Mesothelial cell of epicardium (in vitro differentiated cells): ENCODE results near the gene SPI1. TPM values are rescaled to one million over a fixed set of nuclear protein-coding genes. Genes with fewer than 3 reads are reported as not detected.

Experiments
- DNase-seq, 2 experiments: peaks; one replicate each; pipeline ENCODE4 v3.0.0; 2021; ENCODE audit warnings: low spot score in 2 of 2; ENCODE audit not compliant: unreplicated experiment in 2 of 2
- H3K27ac Mint-ChIP-seq: 2 replicates; pipeline ENCODE4 v1.8.0; 2021; ENCODE audit warnings: mixed read lengths
- H3K27me3 Mint-ChIP-seq: 2 replicates; pipeline ENCODE4 v1.8.0; 2021; ENCODE audit warnings: low read depth, mixed read lengths
- H3K36me3 Mint-ChIP-seq: 2 replicates; pipeline ENCODE4 v1.8.0; 2021; ENCODE audit warnings: mixed read lengths
- H3K4me1 Mint-ChIP-seq: 2 replicates; pipeline ENCODE4 v1.8.0; 2021; ENCODE audit warnings: mixed read lengths
- H3K4me3 Mint-ChIP-seq: 2 replicates; pipeline ENCODE4 v1.8.0; 2021; ENCODE audit warnings: mild to moderate bottlenecking, moderate library complexity, mixed read lengths
- H3K9me3 Mint-ChIP-seq: 2 replicates; pipeline ENCODE4 v1.8.0; 2021; ENCODE audit warnings: mixed read lengths
- total RNA-seq: library from RNA; stranded (reverse); gene quantifications from 3 replicates; pipeline ENCODE4 v1.2.1, GENCODE V29; 2021
- TF ChIP-seq, protein P1 (sequence below): fragments of 200-600 bp; sonication (generic); IDR thresholded peaks from one replicate; pipeline ENCODE4 v1.5.0; 2021; ENCODE audit warnings: antibody characterized with exemption; ENCODE audit not compliant: unreplicated experiment

SPI1 gene
- total RNA-seq, 1 donor from 2014 or later: not detected

DNA sequence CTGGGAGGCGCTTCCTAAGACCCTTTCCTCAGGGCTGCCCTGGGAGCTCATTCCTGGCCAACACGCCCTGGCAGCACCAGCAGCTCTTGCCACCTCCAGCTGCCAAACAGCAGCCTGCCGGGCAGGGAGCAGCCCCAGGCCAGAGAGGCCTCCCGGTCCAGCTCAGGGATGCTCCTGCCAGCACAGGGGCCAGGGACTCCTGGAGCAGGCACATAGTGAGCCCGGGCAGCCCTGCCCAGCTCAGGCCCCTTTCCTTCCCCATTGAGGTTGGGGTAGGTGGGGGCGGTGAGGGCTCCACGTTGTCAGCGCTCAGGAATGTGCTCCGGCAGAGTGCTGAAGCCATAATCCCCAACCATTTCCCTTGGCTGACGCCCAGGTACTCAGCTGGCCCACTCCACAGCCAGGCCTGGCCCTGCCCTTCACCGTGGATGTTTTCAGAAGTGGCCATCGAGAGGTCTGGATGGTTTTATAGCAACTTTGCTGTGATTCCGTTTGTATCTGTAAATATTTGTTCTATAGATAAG is 37.7 kb upstream of the SPI1 start:
- H3K4me3 Mint-ChIP-seq: no peak overlapping the region
- TF ChIP-seq, protein P1, sequence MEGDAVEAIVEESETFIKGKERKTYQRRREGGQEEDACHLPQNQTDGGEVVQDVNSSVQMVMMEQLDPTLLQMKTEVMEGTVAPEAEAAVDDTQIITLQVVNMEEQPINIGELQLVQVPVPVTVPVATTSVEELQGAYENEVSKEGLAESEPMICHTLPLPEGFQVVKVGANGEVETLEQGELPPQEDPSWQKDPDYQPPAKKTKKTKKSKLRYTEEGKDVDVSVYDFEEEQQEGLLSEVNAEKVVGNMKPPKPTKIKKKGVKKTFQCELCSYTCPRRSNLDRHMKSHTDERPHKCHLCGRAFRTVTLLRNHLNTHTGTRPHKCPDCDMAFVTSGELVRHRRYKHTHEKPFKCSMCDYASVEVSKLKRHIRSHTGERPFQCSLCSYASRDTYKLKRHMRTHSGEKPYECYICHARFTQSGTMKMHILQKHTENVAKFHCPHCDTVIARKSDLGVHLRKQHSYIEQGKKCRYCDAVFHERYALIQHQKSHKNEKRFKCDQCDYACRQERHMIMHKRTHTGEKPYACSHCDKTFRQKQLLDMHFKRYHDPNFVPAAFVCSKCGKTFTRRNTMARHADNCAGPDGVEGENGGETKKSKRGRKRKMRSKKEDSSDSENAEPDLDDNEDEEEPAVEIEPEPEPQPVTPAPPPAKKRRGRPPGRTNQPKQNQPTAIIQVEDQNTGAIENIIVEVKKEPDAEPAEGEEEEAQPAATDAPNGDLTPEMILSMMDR: no peak
- no peaks in the 10 kb centered on the region for H3K9me3 Mint-ChIP-seq
- peak overlapping the region; percentile 89 for H3K27ac Mint-ChIP-seq
- no peaks in the 10 kb centered on the region for H3K27me3 Mint-ChIP-seq
- peaks cover 13% of the 10 kb centered on the region for H3K4me1 Mint-ChIP-seq
- peak; percentile 64 to 83 for DNase-seq
- peaks cover 12% of the 10 kb centered on the region for H3K36me3 Mint-ChIP-seq

DNA sequence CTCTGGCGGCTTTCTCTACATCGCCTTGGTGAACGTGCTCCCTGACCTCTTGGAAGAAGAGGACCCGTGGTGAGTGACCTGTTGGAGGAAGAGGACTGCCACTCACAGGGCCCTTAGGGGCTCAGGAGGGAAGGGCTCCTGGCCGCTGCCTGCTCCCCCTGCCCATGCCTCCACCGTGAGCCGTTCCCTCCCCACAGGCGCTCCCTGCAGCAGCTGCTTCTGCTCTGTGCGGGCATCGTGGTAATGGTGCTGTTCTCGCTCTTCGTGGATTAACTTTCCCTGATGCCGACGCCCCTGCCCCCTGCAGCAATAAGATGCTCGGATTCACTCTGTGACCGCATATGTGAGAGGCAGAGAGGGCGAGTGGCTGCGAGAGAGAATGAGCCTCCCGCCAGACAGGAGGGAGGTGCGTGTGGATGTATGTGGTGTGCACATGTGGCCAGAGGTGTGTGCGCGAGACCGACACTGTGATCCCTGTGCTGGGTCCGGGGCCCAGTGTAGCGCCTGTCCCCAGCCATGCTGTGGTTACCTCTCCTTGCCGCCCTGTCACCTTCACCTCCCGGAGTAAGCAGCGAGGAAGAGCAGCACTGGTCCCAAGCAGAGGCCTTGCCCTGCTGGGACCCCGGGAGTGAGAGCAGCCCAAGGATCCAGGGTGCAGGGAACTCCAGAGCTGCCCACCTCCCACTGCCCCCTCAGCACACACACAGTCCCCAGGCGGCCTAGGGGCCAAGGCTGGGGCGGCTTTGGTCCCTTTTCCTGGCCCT is 36.9 kb upstream of the SPI1 start:
- TF ChIP-seq, protein P1: no peak
- peak overlapping the region; percentile 89 for H3K27ac Mint-ChIP-seq
- no peak overlapping the region for H3K4me3 Mint-ChIP-seq
- H3K27me3 Mint-ChIP-seq: no peaks in the 10 kb centered on the region
- H3K4me1 Mint-ChIP-seq: peaks cover 13% of the 10 kb centered on the region
- DNase-seq: no peak
- H3K36me3 Mint-ChIP-seq: peaks cover 12% of the 10 kb centered on the region
- no peaks in the 10 kb centered on the region for H3K9me3 Mint-ChIP-seq

DNA sequence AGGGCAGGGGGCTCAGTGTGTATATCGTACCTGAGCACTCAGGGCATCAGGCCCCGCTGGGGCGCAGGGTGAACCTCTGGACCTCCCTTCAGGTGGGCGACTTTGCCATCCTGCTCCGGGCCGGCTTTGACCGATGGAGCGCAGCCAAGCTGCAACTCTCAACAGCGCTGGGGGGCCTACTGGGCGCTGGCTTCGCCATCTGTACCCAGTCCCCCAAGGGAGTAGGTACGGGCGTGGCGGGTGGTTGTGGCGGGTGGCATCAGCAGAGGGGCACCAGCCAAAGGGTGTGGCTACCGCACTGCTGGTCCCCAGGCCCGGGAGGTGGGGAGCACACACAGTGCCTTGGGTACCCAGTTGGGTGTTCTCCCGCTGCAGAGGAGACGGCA is 36.3 kb upstream of the SPI1 start:
- DNase-seq: no peak
- TF ChIP-seq, protein P1: no peak
- no peak overlapping the region for H3K27ac Mint-ChIP-seq
- H3K9me3 Mint-ChIP-seq: no peaks in the 10 kb centered on the region
- H3K27me3 Mint-ChIP-seq: no peaks in the 10 kb centered on the region
- peaks cover 6% of the 10 kb centered on the region for H3K36me3 Mint-ChIP-seq
- H3K4me3 Mint-ChIP-seq: no peak overlapping the region
- H3K4me1 Mint-ChIP-seq: peaks cover 14% of the 10 kb centered on the region

DNA sequence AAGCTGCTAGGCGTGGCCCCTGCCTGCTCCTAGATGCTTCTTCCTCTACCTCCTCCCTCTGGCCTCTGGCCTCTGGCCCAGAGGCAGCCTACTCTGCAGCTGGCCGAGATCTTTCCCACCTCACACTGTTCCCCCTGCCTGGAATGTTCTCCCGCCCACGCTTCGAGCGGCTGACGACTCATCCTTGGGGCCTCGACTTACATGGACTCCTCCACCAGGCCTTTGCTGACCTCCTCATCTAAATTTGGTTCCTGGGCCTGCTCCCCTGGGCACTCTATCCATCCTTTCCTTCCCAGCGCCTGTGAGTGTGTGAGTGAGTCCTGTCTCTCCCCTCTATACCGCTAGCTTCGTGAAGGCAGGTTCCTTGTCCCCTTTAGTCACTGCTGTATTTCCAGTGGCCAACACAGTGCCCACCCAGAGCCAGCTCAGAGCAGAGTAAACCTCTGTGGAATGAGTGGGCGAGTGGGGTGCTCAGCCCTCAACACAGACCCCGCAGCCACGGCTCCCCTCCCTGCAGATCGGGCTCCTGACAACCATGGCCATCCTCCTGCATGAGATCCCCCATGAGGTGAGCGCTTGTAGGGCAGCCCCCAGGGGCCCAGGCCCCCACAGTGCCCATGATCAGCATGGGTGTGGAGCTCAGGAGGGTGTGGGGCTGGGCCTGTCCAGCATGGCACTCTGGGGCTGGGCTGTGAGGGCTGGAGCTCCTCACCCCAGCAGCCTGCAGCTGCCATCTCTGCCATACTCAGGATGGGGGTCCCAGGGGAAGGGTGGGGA is 35.7 kb upstream of the SPI1 start:
- Mint-ChIP-seq H3K4me3 (no peak overlapping the region), H3K27me3 (no peaks in the 10 kb centered on the region), H3K36me3 (peaks cover 6% of the 10 kb centered on the region), H3K27ac (peak overlapping the region; percentile 70), H3K4me1 (peaks cover 20% of the 10 kb centered on the region), H3K9me3 (no peaks in the 10 kb centered on the region)
- TF ChIP-seq, protein P1: no peak
- no peak for DNase-seq

DNA sequence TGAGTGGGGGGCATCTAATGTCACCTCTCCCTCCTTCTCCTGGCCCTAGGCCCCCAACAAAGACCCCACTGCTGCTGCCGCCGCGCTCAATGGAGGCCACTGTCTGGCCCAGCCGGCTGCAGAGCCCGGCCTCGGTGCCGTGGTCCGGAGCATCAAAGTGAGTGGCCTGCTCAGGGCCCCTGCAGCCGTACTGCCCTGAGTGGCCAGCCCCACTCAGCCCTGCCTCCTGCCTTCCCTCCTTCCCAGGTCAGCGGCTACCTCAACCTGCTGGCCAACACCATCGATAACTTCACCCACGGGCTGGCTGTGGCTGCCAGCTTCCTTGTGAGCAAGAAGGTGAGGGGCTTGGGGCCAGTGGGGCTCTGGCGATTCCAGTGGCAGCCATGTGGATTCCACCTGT is 35.0 kb upstream of the SPI1 start:
- Mint-ChIP-seq H3K36me3 (peaks cover 6% of the 10 kb centered on the region), H3K4me3 (no peak overlapping the region), H3K27ac (peak overlapping the region; percentile 39), H3K4me1 (peaks cover 24% of the 10 kb centered on the region), H3K27me3 (no peaks in the 10 kb centered on the region), H3K9me3 (no peaks in the 10 kb centered on the region)
- DNase-seq: no peak
- TF ChIP-seq, protein P1: no peak
